ENCODE results near the gene AFDN. TPM values are rescaled to one million over a fixed set of nuclear protein-coding genes. Genes with fewer than 3 reads are reported as not detected.

AFDN gene
- total RNA-seq, 1 experiment from 2014 or later = 108 TPM

DNA sequence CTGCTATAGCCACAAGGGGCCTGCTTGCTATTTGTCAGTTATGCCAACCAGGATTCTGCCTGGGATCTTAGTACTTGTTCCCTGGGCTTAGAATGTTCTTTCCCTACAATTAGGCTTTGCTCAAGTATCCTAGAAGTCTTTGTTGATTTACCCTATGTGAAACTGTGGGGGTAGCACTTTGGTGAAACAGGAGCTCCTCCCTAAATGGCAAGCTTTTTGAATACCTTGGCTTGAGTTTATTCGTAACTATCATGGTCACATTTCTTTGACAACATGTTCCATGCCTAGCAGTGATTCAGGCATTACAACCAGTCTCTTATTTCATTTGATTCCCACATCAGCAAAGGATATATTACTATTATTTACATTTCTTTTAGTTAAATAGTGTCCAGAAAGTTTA lies 21.2 kb downstream of the AFDN start:
- H3K4me1 ChIP-seq (replicated peaks; ENCODE audit: insufficient read depth) = peaks cover 36% of the 10 kb centered on the region
- H3K27ac ChIP-seq = peak overlapping the region; percentile 21; the same call in 1 of the 2 replicates
- H3K4me2 ChIP-seq = no peak overlapping the region
- no peaks in the 10 kb centered on the region for H3K36me3 ChIP-seq (ENCODE audit: low read depth)
- POLR2A ChIA-PET (ENCODE audit: unreplicated experiment) = no interaction called here
- no peak overlapping the region for H2AFZ ChIP-seq
- intact Hi-C loops (cut with micrococcal nuclease; ENCODE audit: unreplicated experiment) = no loop called here
- no peak for DNase-seq
- peaks cover 94% of the 10 kb centered on the region for H3K79me2 ChIP-seq (ENCODE audit: low read depth)
- no peaks in the 10 kb centered on the region for H3K9me2 ChIP-seq (ENCODE audit: insufficient read depth)
- BruUV-seq (replicated peaks) = no TSS peak
- no peaks in the 10 kb centered on the region for H3K9me3 ChIP-seq (ENCODE audit: insufficient read depth, low read depth)
- CTCF ChIA-PET = no interaction called here
- no peak for TF ChIP-seq EZH2 (IDR thresholded peaks at IDR 0.05; ENCODE audit: low read depth)
- TF ChIP-seq, protein P1, sequence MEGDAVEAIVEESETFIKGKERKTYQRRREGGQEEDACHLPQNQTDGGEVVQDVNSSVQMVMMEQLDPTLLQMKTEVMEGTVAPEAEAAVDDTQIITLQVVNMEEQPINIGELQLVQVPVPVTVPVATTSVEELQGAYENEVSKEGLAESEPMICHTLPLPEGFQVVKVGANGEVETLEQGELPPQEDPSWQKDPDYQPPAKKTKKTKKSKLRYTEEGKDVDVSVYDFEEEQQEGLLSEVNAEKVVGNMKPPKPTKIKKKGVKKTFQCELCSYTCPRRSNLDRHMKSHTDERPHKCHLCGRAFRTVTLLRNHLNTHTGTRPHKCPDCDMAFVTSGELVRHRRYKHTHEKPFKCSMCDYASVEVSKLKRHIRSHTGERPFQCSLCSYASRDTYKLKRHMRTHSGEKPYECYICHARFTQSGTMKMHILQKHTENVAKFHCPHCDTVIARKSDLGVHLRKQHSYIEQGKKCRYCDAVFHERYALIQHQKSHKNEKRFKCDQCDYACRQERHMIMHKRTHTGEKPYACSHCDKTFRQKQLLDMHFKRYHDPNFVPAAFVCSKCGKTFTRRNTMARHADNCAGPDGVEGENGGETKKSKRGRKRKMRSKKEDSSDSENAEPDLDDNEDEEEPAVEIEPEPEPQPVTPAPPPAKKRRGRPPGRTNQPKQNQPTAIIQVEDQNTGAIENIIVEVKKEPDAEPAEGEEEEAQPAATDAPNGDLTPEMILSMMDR (conservative IDR thresholded peaks at IDR 0.05) = no peak
- H3K4me3 ChIP-seq = no peak overlapping the region
- H3F3A ChIP-seq (ENCODE audit: insufficient read depth, low read depth) = peaks cover 17% of the 10 kb centered on the region
- H4K20me1 ChIP-seq (ENCODE audit: insufficient read depth) = no peaks in the 10 kb centered on the region
- H3K27me3 ChIP-seq (ENCODE audit: insufficient read depth, low read depth) = no peaks in the 10 kb centered on the region

GRCh38 chr6:167848783-167849182 lies 22.1 kb downstream of the AFDN start:
- TF ChIP-seq, protein P1 (conservative IDR thresholded peaks at IDR 0.05) = no peak
- TF ChIP-seq EZH2 (IDR thresholded peaks at IDR 0.05; ENCODE audit: low read depth) = no peak
- no peaks in the 10 kb centered on the region for H3K36me3 ChIP-seq (ENCODE audit: low read depth)
- peaks cover 36% of the 10 kb centered on the region for H3K4me1 ChIP-seq (replicated peaks; ENCODE audit: insufficient read depth)
- peak overlapping the region; percentile 69; the same call in 1 of the 2 replicates for H3K4me2 ChIP-seq
- H3K27ac ChIP-seq = peak overlapping the region; percentile 95
- H3K9me3 ChIP-seq (ENCODE audit: insufficient read depth, low read depth) = no peaks in the 10 kb centered on the region
- no peaks in the 10 kb centered on the region for H3K27me3 ChIP-seq (ENCODE audit: insufficient read depth, low read depth)
- H4K20me1 ChIP-seq (ENCODE audit: insufficient read depth) = no peaks in the 10 kb centered on the region
- H3F3A ChIP-seq (ENCODE audit: insufficient read depth, low read depth) = peaks cover 17% of the 10 kb centered on the region
- DNase-seq = no peak
- intact Hi-C loops (cut with micrococcal nuclease; ENCODE audit: unreplicated experiment) = no loop called here
- no peak overlapping the region for H3K4me3 ChIP-seq
- BruUV-seq (replicated peaks) = no TSS peak
- ChIA-PET POLR2A (ENCODE audit: unreplicated experiment) (no interaction called here), CTCF (no interaction called here)
- no peak overlapping the region for H2AFZ ChIP-seq
- H3K9me2 ChIP-seq (ENCODE audit: insufficient read depth) = no peaks in the 10 kb centered on the region
- peaks cover 94% of the 10 kb centered on the region for H3K79me2 ChIP-seq (ENCODE audit: low read depth)

GRCh38 chr6:167849846-167850459 lies 23.2 kb downstream of the AFDN start:
- Histone ChIP-seq H3K4me1 (replicated peaks; ENCODE audit: insufficient read depth) (peaks cover 36% of the 10 kb centered on the region), H3K9me3 (ENCODE audit: insufficient read depth, low read depth) (no peaks in the 10 kb centered on the region), H3K4me2 (peak overlapping the region; percentile 69), H3K79me2 (ENCODE audit: low read depth) (peaks cover 94% of the 10 kb centered on the region), H4K20me1 (ENCODE audit: insufficient read depth) (no peaks in the 10 kb centered on the region), H3K4me3 (peak overlapping the region; percentile 15; the same call in 1 of the 2 replicates), H3K27me3 (ENCODE audit: insufficient read depth, low read depth) (no peaks in the 10 kb centered on the region), H2AFZ (no peak overlapping the region), H3K36me3 (ENCODE audit: low read depth) (no peaks in the 10 kb centered on the region), H3F3A (ENCODE audit: insufficient read depth, low read depth) (peaks cover 17% of the 10 kb centered on the region), H3K9me2 (ENCODE audit: insufficient read depth) (no peaks in the 10 kb centered on the region), H3K27ac (peak overlapping the region; percentile 95)
- intact Hi-C loops (cut with micrococcal nuclease; ENCODE audit: unreplicated experiment) = loop anchor here (1.0 to 10.0 kb wide), 2 partner anchors 21 to 55 kb away; no protein-coding TSS in a partner anchor
- DNase-seq = peak; percentile 37 to 94
- ChIA-PET POLR2A (ENCODE audit: unreplicated experiment) (interaction anchor here (0.7 kb wide), 1 partner anchor 9 kb away, joined by 3 read pairs; no protein-coding TSS in a partner anchor), CTCF (no interaction called here)
- no peak for TF ChIP-seq EZH2 (IDR thresholded peaks at IDR 0.05; ENCODE audit: low read depth)
- TF ChIP-seq, protein P1 (conservative IDR thresholded peaks at IDR 0.05) = no peak
- no TSS peak for BruUV-seq (replicated peaks)

Data from PC-9 (cell line).